Cardiac muscle cell (in vitro differentiated cells and primary cell): ENCODE measurements around the gene RUNX3. TPM values are rescaled to one million over a fixed set of nuclear protein-coding genes. Genes with fewer than 3 reads are reported as not detected.

Source experiments
- DNase-seq, 2 donors: peaks; one replicate each; pipeline versions ENCODE4 v3.0.0 to v3.0.0-alpha.2; 2010 to 2017; ENCODE audit warnings: low read depth in 1 of 2, low spot score in 1 of 2
- H3K27ac ChIP-seq: fragments of 200-600 bp; sonication (generic); 2 replicates; pipeline ENCODE4 v1.5.1; 2016
- H3K27me3 ChIP-seq: fragments of 200-600 bp; sonication (generic); 2 replicates; pipeline ENCODE4 v1.6.0; 2016; ENCODE audit warnings: control low read depth
- H3K36me3 ChIP-seq: fragments of 200-600 bp; sonication (generic); 2 replicates; pipeline ENCODE4 v1.5.1; 2016; ENCODE audit warnings: control low read depth
- H3K4me1 ChIP-seq: fragments of 200-600 bp; sonication (generic); 2 replicates; pipeline ENCODE4 v1.8.1; 2017; ENCODE audit warnings: low read depth, mild to moderate bottlenecking, mixed run types
- H3K4me3 ChIP-seq: fragments of 200-600 bp; sonication (generic); 2 replicates; pipeline ENCODE4 v1.5.1; 2016; ENCODE audit warnings: mild to moderate bottlenecking
- H3K9me3 ChIP-seq: fragments of 200-600 bp; sonication (generic); 2 replicates; pipeline ENCODE4 v1.5.1; 2017; ENCODE audit warnings: low read depth, mild to moderate bottlenecking, control low read depth
- polyA plus RNA-seq: library from polyadenylated mRNA; unstranded; fragments of >200 nt; fragmentation: Nextera tagmentation; extraction: Ambion mirVana; gene quantifications from 2 replicates; pipeline ENCODE4 v1.2.1, GENCODE V29; 2016
- total RNA-seq: library from RNA; depleted of rRNA; stranded (reverse); fragments of >200 nt; gene quantifications from 2 replicates; pipeline ENCODE4 v1.2.3, GENCODE V29; 2016
- TF ChIP-seq, protein P1 (sequence below): IDR thresholded peaks from 2 replicates; pipeline ENCODE4 v1.5.1; 2012; ENCODE audit warnings: low read depth, mild to moderate bottlenecking, low read length

RUNX3 gene
- total and polyA plus RNA-seq, 2 experiments from 2014 or later: not detected

DNA sequence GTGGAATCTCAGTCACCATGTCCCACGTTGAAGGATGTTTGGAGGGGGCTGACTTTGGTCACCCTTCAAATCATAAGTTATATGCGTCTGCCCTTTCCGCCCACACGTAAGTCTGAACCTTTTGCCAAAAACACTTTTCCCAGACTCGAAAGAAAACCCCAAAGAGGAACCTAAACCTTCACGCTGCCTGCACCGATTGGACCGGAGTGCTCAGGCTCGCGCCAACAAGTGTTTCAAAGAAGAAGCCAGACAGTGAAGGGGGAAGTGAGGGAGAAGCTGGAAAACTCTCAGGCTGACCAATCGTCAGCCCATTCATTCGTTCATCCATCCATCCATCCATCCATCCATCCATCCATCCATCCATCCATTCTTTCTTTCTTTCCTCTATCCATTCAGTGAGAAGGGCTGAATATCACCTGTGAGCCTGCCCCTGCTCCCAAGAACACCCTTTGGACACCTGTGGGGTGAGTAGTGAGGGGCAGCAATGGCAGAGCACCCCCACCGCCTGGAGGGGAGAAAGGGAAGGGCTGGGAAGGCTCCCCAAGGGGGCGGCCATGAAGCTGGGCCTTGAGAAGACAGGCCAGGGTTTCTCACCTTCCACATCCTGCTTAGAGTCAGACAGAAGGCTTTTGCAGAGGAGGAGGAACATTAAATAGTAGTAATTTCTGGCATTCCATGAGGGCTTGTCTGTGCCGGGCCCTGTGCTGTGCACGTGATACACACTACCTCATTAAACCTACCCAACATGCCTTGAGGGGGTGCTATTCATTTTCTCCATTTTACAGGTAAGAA lies 27.1 kb upstream of the RUNX3 start:
- Histone ChIP-seq H3K4me1 (no peaks in the 10 kb centered on the region), H3K9me3 (no peaks in the 10 kb centered on the region), H3K27ac (no peak overlapping the region), H3K36me3 (no peaks in the 10 kb centered on the region), H3K27me3 (no peaks in the 10 kb centered on the region), H3K4me3 (no peak overlapping the region)
- DNase-seq: no peak
- TF ChIP-seq, protein P1, sequence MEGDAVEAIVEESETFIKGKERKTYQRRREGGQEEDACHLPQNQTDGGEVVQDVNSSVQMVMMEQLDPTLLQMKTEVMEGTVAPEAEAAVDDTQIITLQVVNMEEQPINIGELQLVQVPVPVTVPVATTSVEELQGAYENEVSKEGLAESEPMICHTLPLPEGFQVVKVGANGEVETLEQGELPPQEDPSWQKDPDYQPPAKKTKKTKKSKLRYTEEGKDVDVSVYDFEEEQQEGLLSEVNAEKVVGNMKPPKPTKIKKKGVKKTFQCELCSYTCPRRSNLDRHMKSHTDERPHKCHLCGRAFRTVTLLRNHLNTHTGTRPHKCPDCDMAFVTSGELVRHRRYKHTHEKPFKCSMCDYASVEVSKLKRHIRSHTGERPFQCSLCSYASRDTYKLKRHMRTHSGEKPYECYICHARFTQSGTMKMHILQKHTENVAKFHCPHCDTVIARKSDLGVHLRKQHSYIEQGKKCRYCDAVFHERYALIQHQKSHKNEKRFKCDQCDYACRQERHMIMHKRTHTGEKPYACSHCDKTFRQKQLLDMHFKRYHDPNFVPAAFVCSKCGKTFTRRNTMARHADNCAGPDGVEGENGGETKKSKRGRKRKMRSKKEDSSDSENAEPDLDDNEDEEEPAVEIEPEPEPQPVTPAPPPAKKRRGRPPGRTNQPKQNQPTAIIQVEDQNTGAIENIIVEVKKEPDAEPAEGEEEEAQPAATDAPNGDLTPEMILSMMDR: no peak

DNA sequence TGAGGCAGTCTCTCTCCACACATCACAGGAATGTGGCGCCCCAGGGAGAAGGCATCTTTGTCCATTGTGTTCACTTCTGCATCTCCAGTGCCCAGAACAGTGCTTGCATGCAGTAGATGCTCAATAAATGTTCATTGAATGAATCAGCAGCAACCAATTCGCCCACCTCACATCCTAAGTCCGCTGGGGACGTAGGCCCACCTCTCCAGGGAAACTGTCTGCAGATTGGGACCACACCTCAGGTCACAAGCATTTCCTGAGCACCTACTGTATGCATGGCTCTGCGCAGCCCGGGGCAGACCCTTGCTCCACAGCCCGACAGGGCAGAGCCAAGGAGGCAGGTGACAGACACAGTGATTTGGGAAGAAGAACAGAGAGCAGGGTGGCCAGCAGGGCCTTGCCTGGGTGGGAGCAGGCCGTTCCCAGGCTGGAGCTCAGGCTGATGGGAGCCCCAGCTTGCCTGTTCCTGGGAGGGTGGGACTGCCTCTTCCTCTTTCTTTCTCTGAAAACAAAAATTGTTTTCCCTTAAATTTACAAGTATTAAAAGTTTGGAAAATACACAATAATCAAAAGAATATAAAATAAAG lies 25.8 kb upstream of the RUNX3 start:
- Histone ChIP-seq H3K36me3 (no peaks in the 10 kb centered on the region), H3K4me1 (no peaks in the 10 kb centered on the region), H3K4me3 (no peak overlapping the region), H3K27ac (no peak overlapping the region), H3K27me3 (no peaks in the 10 kb centered on the region), H3K9me3 (no peaks in the 10 kb centered on the region)
- TF ChIP-seq, protein P1: no peak
- no peak for DNase-seq

DNA sequence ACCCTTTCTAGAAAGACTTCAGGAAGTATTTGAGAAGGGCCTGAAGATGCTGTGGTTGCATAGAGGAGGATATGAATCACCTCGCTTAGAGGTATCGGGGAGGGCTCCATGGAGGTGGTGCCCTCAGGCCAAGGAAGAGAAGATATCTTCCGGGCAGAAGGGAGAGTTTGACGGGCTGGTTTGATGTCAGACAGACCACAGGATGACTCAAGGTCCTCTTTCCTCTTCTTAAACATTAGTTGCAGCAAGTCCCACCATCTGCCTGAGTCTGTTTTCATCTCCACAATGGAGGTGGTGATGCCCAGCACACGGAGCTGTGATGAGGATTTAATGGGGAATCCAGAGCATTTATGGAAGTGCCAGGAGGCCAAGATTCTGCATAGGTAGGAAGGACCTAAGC lies 25.1 kb upstream of the RUNX3 start:
- TF ChIP-seq, protein P1: no peak
- Histone ChIP-seq H3K36me3 (no peaks in the 10 kb centered on the region), H3K27me3 (no peaks in the 10 kb centered on the region), H3K4me1 (no peaks in the 10 kb centered on the region), H3K4me3 (no peak overlapping the region), H3K9me3 (no peaks in the 10 kb centered on the region), H3K27ac (no peak overlapping the region)
- peak in 1 of 2 donors; percentile 31 for DNase-seq

DNA sequence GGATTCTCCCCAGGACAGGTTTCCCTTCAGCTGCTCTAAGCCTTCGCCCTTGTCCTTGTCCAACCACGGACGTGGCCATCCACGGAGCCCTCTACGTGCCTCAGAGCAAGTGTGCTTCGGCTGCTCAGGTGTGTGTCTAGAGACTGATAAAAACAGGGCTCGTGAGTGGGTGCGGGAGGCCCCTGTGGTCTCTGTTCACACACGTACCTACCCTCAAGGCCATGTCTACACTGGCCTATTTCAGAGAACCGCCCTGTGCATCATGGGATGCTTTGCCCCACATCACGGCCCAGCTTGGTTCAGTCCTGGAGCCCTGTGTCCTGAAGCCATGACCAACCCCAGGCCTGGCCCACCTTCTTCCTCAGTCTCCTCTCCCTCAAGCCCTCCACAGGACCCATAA lies 24.6 kb upstream of the RUNX3 start:
- H3K36me3 ChIP-seq: no peaks in the 10 kb centered on the region
- H3K9me3 ChIP-seq: no peaks in the 10 kb centered on the region
- TF ChIP-seq, protein P1: no peak
- no peak overlapping the region for H3K27ac ChIP-seq
- DNase-seq: no peak
- H3K4me1 ChIP-seq: no peaks in the 10 kb centered on the region
- H3K27me3 ChIP-seq: no peaks in the 10 kb centered on the region
- H3K4me3 ChIP-seq: no peak overlapping the region

DNA sequence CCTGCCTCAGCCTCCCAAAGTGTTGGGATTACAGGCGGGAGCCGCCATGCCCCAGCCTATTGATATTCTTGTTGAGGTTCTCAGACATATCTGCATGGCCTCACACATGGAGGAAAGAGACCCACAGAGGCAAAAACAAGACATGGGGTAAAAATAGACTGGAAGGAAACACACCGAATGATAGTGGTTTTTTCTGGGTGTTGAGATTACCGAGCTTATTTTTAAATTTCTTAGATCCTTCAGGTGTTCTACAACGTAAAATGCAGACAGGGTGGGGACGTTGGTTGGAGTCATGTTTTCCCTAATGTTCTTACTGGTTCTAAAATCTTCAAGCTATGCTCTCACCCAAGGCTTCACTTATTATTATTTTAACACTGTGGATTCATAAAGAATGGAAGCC lies 23.9 kb upstream of the RUNX3 start:
- DNase-seq: no peak
- Histone ChIP-seq H3K36me3 (no peaks in the 10 kb centered on the region), H3K4me3 (no peak overlapping the region), H3K9me3 (no peaks in the 10 kb centered on the region), H3K27me3 (no peaks in the 10 kb centered on the region), H3K4me1 (no peaks in the 10 kb centered on the region), H3K27ac (no peak overlapping the region)
- TF ChIP-seq, protein P1: no peak
